HCT116 (cell line): ENCODE results near the gene FGFR4. TPM values are rescaled to one million over a fixed set of nuclear protein-coding genes. Genes with fewer than 3 reads are reported as not detected.
A peak's percentile ranks its signal among the peaks of the same experiment; 100 is the strongest.

ENCODE experiments used
- ATAC-seq: fragments of 200-7000 bp; cut with Tn5 transposase; 2 replicates; pipeline ENCODE4 v1.9.1; 2020; ENCODE audit warnings: mild to moderate bottlenecking, moderate library complexity
- BruUV-seq: library from RNA; stranded (reverse); fragments of 400-500 nt; replicated peaks from 2 replicates; lab custom pipeline; 2021; lab: Mats Ljungman, UMichigan
- CTCF ChIA-PET: fragments of 300-600 bp; sonication (Branson Sonifier 250); formaldehyde crosslinking; loops from one replicate; lab custom pipeline; 2021; ENCODE audit warnings: antibody characterized with exemption; lab: Charles Lee
- POLR2A ChIA-PET: fragments of 300-600, 350-600 bp; sonication (Branson Sonifier 250); formaldehyde crosslinking; loops from one replicate; lab custom pipeline; 2021; ENCODE audit warnings: antibody characterized with exemption; lab: Charles Lee
- RAD21 ChIA-PET, 2 experiments: fragments of 300-600 bp; sonication (Branson Sonifier 250); formaldehyde crosslinking; loops; one replicate each; lab custom pipeline; 2023; ENCODE audit warnings: low total read pairs in 2 of 2; ENCODE audit not compliant: uncharacterized antibody in 2 of 2, unreplicated experiment in 2 of 2, low non-redundant PET in 1 of 2; lab: Charles Lee
- DNase-seq: peaks from one replicate; pipeline ENCODE4 v3.0.0-alpha.2; 2010; ENCODE audit warnings: low read depth, low spot score
- H2AFZ ChIP-seq: fragments of 200-600 bp; shearing (Covaris generic), sonication (generic); 2 replicates; pipeline ENCODE4 v1.6.1; 2017; ENCODE audit warnings: low read depth, mixed run types, mixed read lengths, antibody characterized with exemption, low read length; ENCODE audit not compliant: poor library complexity, severe bottlenecking
- H3K27ac ChIP-seq: 2 replicates; pipeline ENCODE4 v1.5.1; 2012; ENCODE audit warnings: low read depth, low read length
- H3K27me3 ChIP-seq: fragments of 200-600 bp; sonication (generic); 2 replicates; pipeline ENCODE4 v1.6.1; 2016; ENCODE audit warnings: mixed run types, low read length, mixed read lengths; ENCODE audit not compliant: insufficient read depth
- H3K36me3 ChIP-seq, 2 experiments: fragments of 200-500 bp in 1 of 2; fragments of 200-600 bp in 1 of 2; sonication (Bioruptor generic) in 1 of 2; sonication (generic) in 1 of 2; 2 replicates each; pipeline versions ENCODE4 v1.5.1 to v1.6.1; 2014 to 2016; ENCODE audit warnings: low read length in 2 of 2, inconsistent platforms in 1 of 2, mixed read lengths in 1 of 2, mixed run types in 1 of 2; ENCODE audit not compliant: insufficient read depth in 2 of 2, control insufficient read depth in 1 of 2
- H3K4me1 ChIP-seq, 2 experiments: fragments of 200-600 bp in 1 of 2; sonication (generic) in 1 of 2; 2 replicates each; pipeline versions ENCODE4 v1.5.1 to v1.6.1; 2012 to 2017; ENCODE audit warnings: low read length in 2 of 2, inconsistent platforms in 1 of 2, mild to moderate bottlenecking in 1 of 2, mixed read lengths in 1 of 2, mixed run types in 1 of 2, moderate library complexity in 1 of 2; ENCODE audit not compliant: insufficient read depth in 2 of 2, control insufficient read depth in 1 of 2
- H3K4me2 ChIP-seq: fragments of 200-600 bp; sonication (generic); 2 replicates; pipeline ENCODE4 v1.6.1; 2017; ENCODE audit warnings: mixed run types, low read length, mixed read lengths
- H3K4me3 ChIP-seq, 2 experiments: fragments of 200-600 bp in 1 of 2; sonication (generic) in 1 of 2; replicated peaks in 1 of 2; 2 replicates each; pipeline ENCODE4 v1.5.1; 2011 to 2016; ENCODE audit warnings: low read length in 2 of 2, control low read depth in 1 of 2, low read depth in 1 of 2, mild to moderate bottlenecking in 1 of 2, mixed read lengths in 1 of 2, mixed run types in 1 of 2
- H3K79me2 ChIP-seq: fragments of 200-600 bp; sonication (generic); 2 replicates; pipeline ENCODE4 v1.6.1; 2017; ENCODE audit warnings: mild to moderate bottlenecking, mixed run types, low read length, moderate library complexity, mixed read lengths; ENCODE audit not compliant: insufficient read depth
- H3K9ac ChIP-seq: fragments of 200-600 bp; sonication (generic); 2 replicates; pipeline ENCODE4 v1.6.1; 2016; ENCODE audit warnings: low read length, mixed read lengths
- H3K9me2 ChIP-seq: fragments of 200-600 bp; sonication (generic), shearing (Covaris generic); 2 replicates; pipeline ENCODE4 v1.6.1; 2017; ENCODE audit warnings: mixed run types, mild to moderate bottlenecking, moderate library complexity; ENCODE audit not compliant: insufficient read depth
- H3K9me3 ChIP-seq, 2 experiments: fragments of 200-500 bp in 1 of 2; fragments of 200-600 bp in 1 of 2; sonication (Bioruptor generic) in 1 of 2; sonication (generic) in 1 of 2; 2 replicates each; pipeline ENCODE4 v1.6.1; 2014 to 2017; ENCODE audit warnings: low read length in 2 of 2, mixed read lengths in 2 of 2, inconsistent platforms in 1 of 2, low read depth in 1 of 2, mild to moderate bottlenecking in 1 of 2, mixed run types in 1 of 2, moderate library complexity in 1 of 2; ENCODE audit not compliant: control insufficient read depth in 1 of 2, insufficient read depth in 1 of 2
- H4K20me1 ChIP-seq: fragments of 200-600 bp; sonication (generic), shearing (Covaris generic); 2 replicates; pipeline ENCODE4 v1.6.1; 2017; ENCODE audit warnings: mixed run types, mild to moderate bottlenecking, moderate library complexity; ENCODE audit not compliant: insufficient read depth
- CBX3 ChIP-seq: IDR thresholded peaks from 2 replicates; pipeline ENCODE4 v1.6.1; 2012; ENCODE audit warnings: low read depth
- POLR2A ChIP-seq: IDR thresholded peaks from 2 replicates; pipeline ENCODE4 v1.7.0; 2011; ENCODE audit warnings: borderline replicate concordance; ENCODE audit not compliant: insufficient read depth, insufficient read length; ENCODE audit errors: extremely low read depth
- TCF7L2 ChIP-seq: IDR thresholded peaks from 2 replicates; pipeline ENCODE4 v1.7.0; 2011; ENCODE audit warnings: borderline replicate concordance, inconsistent platforms; ENCODE audit not compliant: insufficient read depth, insufficient read length; ENCODE audit errors: extremely low read depth
- ZFX ChIP-seq: fragments of 450-650 bp; IDR thresholded peaks from 2 replicates; pipeline ENCODE4 v1.6.1; 2017
- intact Hi-C: fragments of 100-400 bp; cut with micrococcal nuclease; formaldehyde crosslinking; loops from 2 replicates; pipeline ENCODE4 v1.10.0; 2022
- total RNA-seq: library from RNA; stranded (reverse); gene quantifications from one replicate; pipeline ENCODE4 v1.2.1, GENCODE V29; 2021; ENCODE audit not compliant: unreplicated experiment
- TF ChIP-seq, protein P1 (sequence below): IDR thresholded peaks from 2 replicates; pipeline ENCODE4 v1.6.1; 2012; ENCODE audit warnings: low read depth
- TF ChIP-seq, protein P2 (sequence below): IDR thresholded peaks from 2 replicates; pipeline ENCODE4 v1.6.1; 2012

Gene FGFR4
- total RNA-seq, 1 experiment from 2014 or later: 78.1 TPM

DNA sequence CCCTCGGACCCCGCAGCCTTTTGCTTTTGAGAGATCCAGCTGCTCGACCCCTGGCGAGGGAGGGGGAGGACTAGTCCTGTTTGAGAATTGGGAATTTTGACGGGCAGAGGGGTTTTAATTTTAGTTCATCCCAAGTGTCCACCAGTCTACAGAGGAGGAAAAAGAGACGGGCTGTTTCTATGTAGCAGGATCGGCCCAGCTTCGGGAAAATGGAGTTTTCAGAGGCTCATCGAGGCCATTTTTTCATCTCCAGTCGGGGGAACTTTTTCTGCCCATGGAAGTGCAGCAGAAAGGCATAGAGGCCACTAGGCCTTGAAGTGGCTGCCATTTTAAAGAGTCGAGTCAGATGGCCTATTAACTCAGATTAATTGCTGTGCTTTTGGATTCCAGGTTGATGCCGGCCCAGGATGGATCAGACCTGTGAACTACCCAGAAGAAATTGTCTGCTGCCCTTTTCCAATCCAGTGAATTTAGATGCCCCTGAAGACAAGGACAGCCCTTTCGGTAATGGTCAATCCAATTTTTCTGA lies 48.0 kb downstream of the FGFR4 start:
- RAD21 ChIA-PET: no interaction called here
- peaks cover 51% of the 10 kb centered on the region for H3K79me2 ChIP-seq
- BruUV-seq: no TSS peak
- no peaks in the 10 kb centered on the region for H3K27me3 ChIP-seq
- peak overlapping the region; percentile 95 for H3K9ac ChIP-seq
- peak overlapping the region; percentile 88 for H3K4me2 ChIP-seq
- ATAC-seq (no peak), DNase-seq (no peak)
- no peak for TF ChIP-seq ZFX
- TF ChIP-seq CBX3: no peak
- TF ChIP-seq, protein P1, sequence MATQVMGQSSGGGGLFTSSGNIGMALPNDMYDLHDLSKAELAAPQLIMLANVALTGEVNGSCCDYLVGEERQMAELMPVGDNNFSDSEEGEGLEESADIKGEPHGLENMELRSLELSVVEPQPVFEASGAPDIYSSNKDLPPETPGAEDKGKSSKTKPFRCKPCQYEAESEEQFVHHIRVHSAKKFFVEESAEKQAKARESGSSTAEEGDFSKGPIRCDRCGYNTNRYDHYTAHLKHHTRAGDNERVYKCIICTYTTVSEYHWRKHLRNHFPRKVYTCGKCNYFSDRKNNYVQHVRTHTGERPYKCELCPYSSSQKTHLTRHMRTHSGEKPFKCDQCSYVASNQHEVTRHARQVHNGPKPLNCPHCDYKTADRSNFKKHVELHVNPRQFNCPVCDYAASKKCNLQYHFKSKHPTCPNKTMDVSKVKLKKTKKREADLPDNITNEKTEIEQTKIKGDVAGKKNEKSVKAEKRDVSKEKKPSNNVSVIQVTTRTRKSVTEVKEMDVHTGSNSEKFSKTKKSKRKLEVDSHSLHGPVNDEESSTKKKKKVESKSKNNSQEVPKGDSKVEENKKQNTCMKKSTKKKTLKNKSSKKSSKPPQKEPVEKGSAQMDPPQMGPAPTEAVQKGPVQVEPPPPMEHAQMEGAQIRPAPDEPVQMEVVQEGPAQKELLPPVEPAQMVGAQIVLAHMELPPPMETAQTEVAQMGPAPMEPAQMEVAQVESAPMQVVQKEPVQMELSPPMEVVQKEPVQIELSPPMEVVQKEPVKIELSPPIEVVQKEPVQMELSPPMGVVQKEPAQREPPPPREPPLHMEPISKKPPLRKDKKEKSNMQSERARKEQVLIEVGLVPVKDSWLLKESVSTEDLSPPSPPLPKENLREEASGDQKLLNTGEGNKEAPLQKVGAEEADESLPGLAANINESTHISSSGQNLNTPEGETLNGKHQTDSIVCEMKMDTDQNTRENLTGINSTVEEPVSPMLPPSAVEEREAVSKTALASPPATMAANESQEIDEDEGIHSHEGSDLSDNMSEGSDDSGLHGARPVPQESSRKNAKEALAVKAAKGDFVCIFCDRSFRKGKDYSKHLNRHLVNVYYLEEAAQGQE: no peak
- no peak for TF ChIP-seq POLR2A
- TF ChIP-seq, protein P2, sequence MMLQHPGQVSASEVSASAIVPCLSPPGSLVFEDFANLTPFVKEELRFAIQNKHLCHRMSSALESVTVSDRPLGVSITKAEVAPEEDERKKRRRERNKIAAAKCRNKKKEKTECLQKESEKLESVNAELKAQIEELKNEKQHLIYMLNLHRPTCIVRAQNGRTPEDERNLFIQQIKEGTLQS: no peak
- TF ChIP-seq TCF7L2: no peak
- intact Hi-C loops: no loop called here
- H3K4me1 ChIP-seq: peaks cover 7 to 22% of the 10 kb centered on the region in 2 experiments; a peak in 3 of 4 replicates
- H3K9me3 ChIP-seq: no peaks in the 10 kb centered on the region
- CTCF ChIA-PET: interaction anchor here (1.2 kb wide), 1 partner anchor 175 kb away, joined by 3 read pairs; no protein-coding TSS in a partner anchor
- H3K36me3 ChIP-seq: peaks cover 0 to 28% of the 10 kb centered on the region in 2 experiments; a peak in 2 of 4 replicates
- H2AFZ ChIP-seq: no peak overlapping the region
- POLR2A ChIA-PET: no interaction called here
- H3K4me3 ChIP-seq: peak overlapping the region; percentile 78 to 90
- no peaks in the 10 kb centered on the region for H3K9me2 ChIP-seq
- H3K27ac ChIP-seq: peak overlapping the region; percentile 86
- no peaks in the 10 kb centered on the region for H4K20me1 ChIP-seq
